ENCODE data around the gene MLPH. TPM values are rescaled to one million over a fixed set of nuclear protein-coding genes. Genes with fewer than 3 reads are reported as not detected.

The MLPH gene
- total RNA-seq, 1 donor from 2014 or later, result 27.3 TPM

- H3K27me3 ChIP-seq (ENCODE audit: control insufficient read depth, insufficient read depth, low read length), result no peaks in the 10 kb centered on the region
- no peak overlapping the region for H3K4me3 ChIP-seq (ENCODE audit: low read depth, low read length)
- TF ChIP-seq CTCF (IDR thresholded peaks at IDR 0.05; ENCODE audit: insufficient read depth, low read length, poor library complexity, severe bottlenecking), result no peak
- DNase-seq (ENCODE audit: low read depth), result no peak
- H3K36me3 ChIP-seq (ENCODE audit: control insufficient read depth, insufficient read depth, low read length), result no peaks in the 10 kb centered on the region
Observed at GRCh38 chr2:237511885-237512405, 24.9 kb downstream of the MLPH start.

GRCh38 chr2:237512774-237513466, 25.9 kb downstream of the MLPH start:
- no peaks in the 10 kb centered on the region for H3K27me3 ChIP-seq (ENCODE audit: control insufficient read depth, insufficient read depth, low read length)
- DNase-seq (ENCODE audit: low read depth), result peak; percentile 60
- peak; percentile 95 for TF ChIP-seq CTCF (IDR thresholded peaks at IDR 0.05; ENCODE audit: insufficient read depth, low read length, poor library complexity, severe bottlenecking)
- no peaks in the 10 kb centered on the region for H3K36me3 ChIP-seq (ENCODE audit: control insufficient read depth, insufficient read depth, low read length)
- no peak overlapping the region for H3K4me3 ChIP-seq (ENCODE audit: low read depth, low read length)

- no peak for TF ChIP-seq CTCF (IDR thresholded peaks at IDR 0.05; ENCODE audit: insufficient read depth, low read length, poor library complexity, severe bottlenecking)
- DNase-seq (ENCODE audit: low read depth), result no peak
- Histone ChIP-seq H3K4me3 (ENCODE audit: low read depth, low read length) (no peak overlapping the region), H3K27me3 (ENCODE audit: control insufficient read depth, insufficient read depth, low read length) (no peaks in the 10 kb centered on the region), H3K36me3 (ENCODE audit: control insufficient read depth, insufficient read depth, low read length) (no peaks in the 10 kb centered on the region)
Observed at GRCh38 chr2:237513693-237514092, 26.6 kb downstream of the MLPH start.

- H3K4me3 ChIP-seq (ENCODE audit: low read depth, low read length), result no peak overlapping the region
- TF ChIP-seq CTCF (IDR thresholded peaks at IDR 0.05; ENCODE audit: insufficient read depth, low read length, poor library complexity, severe bottlenecking), result no peak
- H3K27me3 ChIP-seq (ENCODE audit: control insufficient read depth, insufficient read depth, low read length), result no peaks in the 10 kb centered on the region
- no peak for DNase-seq (ENCODE audit: low read depth)
- H3K36me3 ChIP-seq (ENCODE audit: control insufficient read depth, insufficient read depth, low read length), result no peaks in the 10 kb centered on the region
Observed at GRCh38 chr2:237514474-237515130, 27.6 kb downstream of the MLPH start.

GRCh38 chr2:237515166-237515565, 28.1 kb downstream of the MLPH start:
- Histone ChIP-seq H3K36me3 (ENCODE audit: control insufficient read depth, insufficient read depth, low read length) (no peaks in the 10 kb centered on the region), H3K27me3 (ENCODE audit: control insufficient read depth, insufficient read depth, low read length) (no peaks in the 10 kb centered on the region), H3K4me3 (ENCODE audit: low read depth, low read length) (no peak overlapping the region)
- DNase-seq (ENCODE audit: low read depth), result no peak
- no peak for TF ChIP-seq CTCF (IDR thresholded peaks at IDR 0.05; ENCODE audit: insufficient read depth, low read length, poor library complexity, severe bottlenecking)
